Fibroblast of mammary gland (primary cell): ENCODE measurements around the gene DUOXA2.
"Not testable (repeated sequence)": the region's sequence is repeated elsewhere in the genome, so short reads cannot be mapped to it uniquely, and the experiment has no call there.

Experiments used
- DNase-seq: peaks from one replicate; pipeline ENCODE4 v3.0.0-alpha.2; 2010; ENCODE audit warnings: low read depth
- H3K4me3 ChIP-seq: 2 replicates; pipeline ENCODE4 v1.5.1; 2011; ENCODE audit warnings: low read depth, mild to moderate bottlenecking, low read length, moderate library complexity; ENCODE audit not compliant: control insufficient read depth
- CTCF ChIP-seq: conservative IDR thresholded peaks from 2 replicates; pipeline ENCODE4 v1.5.1; 2011; ENCODE audit warnings: low read depth, low read length, inconsistent platforms; ENCODE audit not compliant: control insufficient read depth, insufficient read depth

DUOXA2 gene

GRCh38 chr15:45114076-45114750 lies at the start of gene DUOXA2, which contains the start of gene DUOX2:
Gene DUOXA2 (plus strand): TSS chr15:45114326. CDS start chr15:45114606, 280 bp downstream.
Gene DUOX2 (minus strand): TSS chr15:45114172. CDS start chr15:45113411, 761 bp downstream.
- TF ChIP-seq CTCF = no peak
- H3K4me3 ChIP-seq = no peak within 1 kb of the TSS

GRCh38 chr15:45064386-45064785 lies 49.7 kb upstream of the DUOXA2 start:
- TF ChIP-seq CTCF = no peak
- no peak overlapping the region for H3K4me3 ChIP-seq
- peak; percentile 15 for DNase-seq

More at GRCh38 chr15:45114076-45114750, at the start of gene DUOXA2, which contains the start of gene DUOX2:
- DNase-seq = no peak

GRCh38 chr15:45069942-45070360 lies 44.2 kb upstream of the DUOXA2 start:
- H3K4me3 ChIP-seq, DNase-seq: not testable (repeated sequence)

DNA sequence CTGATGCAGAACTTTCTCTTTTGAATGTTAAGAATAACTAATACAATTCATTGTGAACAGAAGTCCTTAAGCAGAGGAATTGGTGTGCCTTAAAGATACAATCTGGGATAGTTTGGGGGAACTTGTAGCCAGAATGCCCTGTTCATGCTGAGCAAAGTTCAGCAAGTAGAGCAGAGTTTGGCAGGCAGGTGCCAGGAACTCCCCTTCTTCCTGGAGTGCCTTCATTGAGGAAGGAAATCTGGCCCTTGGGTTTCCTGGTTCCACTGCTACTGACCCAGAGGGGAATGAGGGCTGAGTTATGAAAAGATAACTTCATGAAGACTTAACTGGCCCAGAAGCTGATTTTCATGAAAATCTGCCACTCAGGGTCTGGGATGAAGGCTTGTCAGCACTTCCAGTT lies 40.5 kb upstream of the DUOXA2 start:
- not testable (repeated sequence) for DNase-seq, H3K4me3 ChIP-seq

DNA sequence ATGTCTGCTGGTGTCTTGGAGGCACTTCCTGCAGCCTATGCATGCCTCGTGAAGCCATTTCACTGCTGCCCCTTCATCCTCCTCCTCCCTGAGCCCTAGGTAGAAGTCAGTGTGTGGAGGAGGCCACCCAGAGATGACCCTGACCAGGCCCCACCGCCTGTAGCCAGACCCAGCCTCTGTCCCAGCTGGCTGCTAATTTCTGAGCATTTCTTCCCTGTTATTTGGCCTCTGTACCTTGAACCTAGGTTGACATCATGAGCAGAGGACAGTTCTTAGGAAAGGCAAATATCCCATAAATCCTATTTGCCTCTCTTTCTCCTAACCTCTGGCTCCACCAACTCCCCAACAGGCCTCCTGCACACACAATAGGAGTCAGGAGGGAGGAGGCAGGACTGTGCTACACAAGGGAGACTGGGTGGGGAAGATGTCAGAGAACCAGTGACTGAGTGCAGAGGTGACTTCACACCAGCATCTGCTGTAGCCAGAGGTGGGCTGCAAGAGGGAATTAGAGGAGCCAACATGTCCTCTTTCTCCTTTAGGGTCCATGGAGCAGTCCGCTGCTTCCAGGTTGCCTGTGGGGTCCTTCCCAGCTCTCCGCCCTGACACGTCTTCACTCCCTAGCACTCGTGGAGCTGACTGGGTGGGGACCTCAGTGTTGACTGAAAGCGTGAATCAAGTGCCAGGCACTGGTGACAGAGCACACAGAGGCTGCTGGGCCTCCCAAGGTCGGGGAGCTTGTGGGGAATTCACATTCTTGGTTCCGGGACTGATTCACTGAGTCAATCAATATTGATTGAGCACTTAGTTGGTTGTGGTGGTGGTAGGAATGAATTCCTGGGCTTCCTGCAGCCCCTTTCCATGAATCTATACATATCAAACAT lies 38.4 kb upstream of the DUOXA2 start:
- not testable (repeated sequence) for H3K4me3 ChIP-seq, DNase-seq

DNA sequence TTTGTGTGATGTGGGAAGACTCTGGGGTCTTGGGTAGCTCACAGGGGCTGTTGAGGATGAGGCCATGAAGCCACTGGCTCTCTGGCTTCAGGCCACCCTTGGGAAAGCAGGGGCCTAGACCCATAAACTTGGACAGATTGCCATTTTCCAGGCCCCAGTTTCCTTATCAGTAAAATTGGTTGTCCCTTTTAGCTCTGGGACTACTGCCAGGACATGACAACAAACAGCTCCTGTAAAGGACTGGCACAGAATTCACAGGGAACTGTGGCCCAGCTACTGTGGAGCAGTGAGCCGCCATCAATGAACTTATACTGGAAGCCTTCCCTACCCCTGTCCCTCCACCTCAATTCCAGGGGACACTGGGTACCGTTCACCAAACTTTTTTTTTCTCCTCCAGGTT lies 36.7 kb upstream of the DUOXA2 start:
- H3K4me3 ChIP-seq, DNase-seq: not testable (repeated sequence)

GRCh38 chr15:45079201-45079600 lies 34.9 kb upstream of the DUOXA2 start:
- not testable (repeated sequence) for DNase-seq, H3K4me3 ChIP-seq

GRCh38 chr15:45079628-45080246 lies 34.4 kb upstream of the DUOXA2 start:
- DNase-seq = not testable (repeated sequence)

GRCh38 chr15:45080593-45080992 lies 33.5 kb upstream of the DUOXA2 start:
- not testable (repeated sequence) for DNase-seq

More at GRCh38 chr15:45079628-45080246, 34.4 kb upstream of the DUOXA2 start:
- H3K4me3 ChIP-seq = not testable (repeated sequence)

DNA sequence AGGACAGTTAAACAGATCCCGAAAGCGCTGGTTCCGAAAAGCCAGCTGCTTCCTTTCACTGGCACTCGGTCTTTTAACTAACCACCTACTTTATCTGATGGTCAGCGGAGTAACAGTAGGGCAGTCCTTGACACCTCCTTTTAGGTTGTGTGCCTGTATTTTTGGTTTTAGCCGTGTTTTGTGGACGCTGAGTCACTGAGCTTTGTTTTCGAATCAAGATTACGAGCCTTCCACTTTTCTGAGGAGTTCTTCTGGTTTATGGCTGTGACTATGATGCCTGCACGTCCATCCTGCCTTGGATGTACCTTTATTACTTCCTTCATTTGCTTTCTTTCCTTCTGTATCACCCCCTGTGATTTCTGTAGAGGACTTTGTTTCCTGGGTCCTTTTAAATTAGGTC lies 31.7 kb upstream of the DUOXA2 start:
- not testable (repeated sequence) for DNase-seq

More at GRCh38 chr15:45080593-45080992, 33.5 kb upstream of the DUOXA2 start:
- not testable (repeated sequence) for H3K4me3 ChIP-seq

GRCh38 chr15:45083223-45083622 lies 30.9 kb upstream of the DUOXA2 start:
- no peak for DNase-seq
- H3K4me3 ChIP-seq = no peak overlapping the region
- no peak for TF ChIP-seq CTCF

More for the DNA sequence above, 31.7 kb upstream of the DUOXA2 start:
- not testable (repeated sequence) for H3K4me3 ChIP-seq
